ENCODE data around the gene NCF2. TPM values are rescaled to one million over a fixed set of nuclear protein-coding genes. Genes with fewer than 3 reads are reported as not detected.

The NCF2 gene
- total and polyA plus RNA-seq, 12 donors: 2.3 to 22.7 (median 13.9) TPM

DNA sequence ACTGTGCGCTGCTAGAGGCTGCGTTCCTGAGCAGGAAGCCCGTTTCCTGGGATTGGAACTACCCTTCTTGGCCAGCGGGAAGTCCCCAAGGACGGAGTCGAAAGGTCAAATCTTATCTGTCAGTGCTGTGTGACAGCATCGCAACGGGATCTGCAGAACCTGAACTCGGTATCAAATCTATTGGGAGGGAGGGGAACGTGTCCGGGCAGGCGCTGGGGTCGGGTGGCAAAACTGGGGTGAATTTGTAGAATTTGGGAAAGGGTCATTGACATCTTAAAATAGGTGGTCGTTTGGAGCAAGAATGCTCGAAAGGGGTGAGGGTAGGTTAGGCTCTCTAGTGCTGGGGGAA, 46.0 kb upstream of the NCF2 start:
- H3K27ac ChIP-seq: peak overlapping the region in 3 of 5 donors; percentile 88 to 97 (median 93)
- H3K27me3 ChIP-seq: no peaks in the 10 kb centered on the region
- TF ChIP-seq, protein P1, sequence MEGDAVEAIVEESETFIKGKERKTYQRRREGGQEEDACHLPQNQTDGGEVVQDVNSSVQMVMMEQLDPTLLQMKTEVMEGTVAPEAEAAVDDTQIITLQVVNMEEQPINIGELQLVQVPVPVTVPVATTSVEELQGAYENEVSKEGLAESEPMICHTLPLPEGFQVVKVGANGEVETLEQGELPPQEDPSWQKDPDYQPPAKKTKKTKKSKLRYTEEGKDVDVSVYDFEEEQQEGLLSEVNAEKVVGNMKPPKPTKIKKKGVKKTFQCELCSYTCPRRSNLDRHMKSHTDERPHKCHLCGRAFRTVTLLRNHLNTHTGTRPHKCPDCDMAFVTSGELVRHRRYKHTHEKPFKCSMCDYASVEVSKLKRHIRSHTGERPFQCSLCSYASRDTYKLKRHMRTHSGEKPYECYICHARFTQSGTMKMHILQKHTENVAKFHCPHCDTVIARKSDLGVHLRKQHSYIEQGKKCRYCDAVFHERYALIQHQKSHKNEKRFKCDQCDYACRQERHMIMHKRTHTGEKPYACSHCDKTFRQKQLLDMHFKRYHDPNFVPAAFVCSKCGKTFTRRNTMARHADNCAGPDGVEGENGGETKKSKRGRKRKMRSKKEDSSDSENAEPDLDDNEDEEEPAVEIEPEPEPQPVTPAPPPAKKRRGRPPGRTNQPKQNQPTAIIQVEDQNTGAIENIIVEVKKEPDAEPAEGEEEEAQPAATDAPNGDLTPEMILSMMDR (IDR thresholded peaks at IDR 0.05): no peak
- TF ChIP-seq POLR2A (IDR thresholded peaks at IDR 0.05): no peak
- H3K4me1 ChIP-seq (replicated peaks in 1 of 2): peaks cover 16 to 31% of the 10 kb centered on the region in 2 donors
- DNase-seq: no peak
- 1 to 3% (median 3%) methylated on average over 12 to 15 of the region's 15 CpGs for WGBS, 4 donors
- intact Hi-C loops (cut with DNase I): no loop called here
- no peaks in the 10 kb centered on the region for H3K36me3 ChIP-seq (replicated peaks in 1 of 2)
- peaks cover 0 to 4% (median 0%) of the 10 kb centered on the region in 3 donors for H3K9me3 ChIP-seq (replicated peaks in 1 of 3)
- H3K4me3 ChIP-seq: peak overlapping the region in 3 of 4 donors; percentile 65 to 91 (median 85)

GRCh38 chr1:183635606-183636333, 45.5 kb upstream of the NCF2 start, which contains the start of gene ARPC5:
ARPC5 (minus strand) TSS chr1:183635783; CDS start chr1:183635659, 124 bp downstream.
- Histone ChIP-seq H3K4me3 (peak within 1 kb of the TSS; percentile 65 to 91 (median 82)), H3K27me3 (no peaks in the 10 kb centered on the region), H3K36me3 (replicated peaks in 1 of 2) (peaks cover 0 to 1% of the 10 kb centered on the region in 2 donors), H3K27ac (peak within 1 kb of the TSS; percentile 87 to 97 (median 91)), H3K9me3 (replicated peaks in 1 of 3) (peaks cover 0 to 4% (median 0%) of the 10 kb centered on the region in 3 donors), H3K4me1 (replicated peaks in 1 of 2) (peaks cover 20 to 37% of the 10 kb centered on the region in 2 donors)
- intact Hi-C loops (cut with DNase I): no loop called here
- TF ChIP-seq POLR2A (IDR thresholded peaks at IDR 0.05): peak; percentile 87 to 92
- TF ChIP-seq, protein P1 (IDR thresholded peaks at IDR 0.05): no peak
- DNase-seq: peak; percentile 95 to 98 (median 97)
- WGBS, 4 donors: 0 to 1% (median 0%) methylated on average over 23 to 65 of the region's 65 CpGs

- WGBS, 4 donors: 0% methylated on average over 11 to 42 of the region's 42 CpGs
- peak overlapping the region; percentile 65 to 91 (median 82) for H3K4me3 ChIP-seq
- peaks cover 0 to 7% of the 10 kb centered on the region in 2 donors for H3K36me3 ChIP-seq (replicated peaks in 1 of 2)
- peaks cover 0 to 4% (median 0%) of the 10 kb centered on the region in 3 donors for H3K9me3 ChIP-seq (replicated peaks in 1 of 3)
- H3K27ac ChIP-seq: peak overlapping the region; percentile 87 to 97 (median 91)
- H3K4me1 ChIP-seq (replicated peaks in 1 of 2): peaks cover 24 to 43% of the 10 kb centered on the region in 2 donors
- peak; percentile 23 to 72 (median 49) for DNase-seq
- no peaks in the 10 kb centered on the region for H3K27me3 ChIP-seq
- intact Hi-C loops (cut with DNase I): no loop called here
- TF ChIP-seq, protein P1 (IDR thresholded peaks at IDR 0.05): no peak
- no peak for TF ChIP-seq POLR2A (IDR thresholded peaks at IDR 0.05)
Measured at GRCh38 chr1:183635099-183635605, 44.9 kb upstream of the NCF2 start.

DNA sequence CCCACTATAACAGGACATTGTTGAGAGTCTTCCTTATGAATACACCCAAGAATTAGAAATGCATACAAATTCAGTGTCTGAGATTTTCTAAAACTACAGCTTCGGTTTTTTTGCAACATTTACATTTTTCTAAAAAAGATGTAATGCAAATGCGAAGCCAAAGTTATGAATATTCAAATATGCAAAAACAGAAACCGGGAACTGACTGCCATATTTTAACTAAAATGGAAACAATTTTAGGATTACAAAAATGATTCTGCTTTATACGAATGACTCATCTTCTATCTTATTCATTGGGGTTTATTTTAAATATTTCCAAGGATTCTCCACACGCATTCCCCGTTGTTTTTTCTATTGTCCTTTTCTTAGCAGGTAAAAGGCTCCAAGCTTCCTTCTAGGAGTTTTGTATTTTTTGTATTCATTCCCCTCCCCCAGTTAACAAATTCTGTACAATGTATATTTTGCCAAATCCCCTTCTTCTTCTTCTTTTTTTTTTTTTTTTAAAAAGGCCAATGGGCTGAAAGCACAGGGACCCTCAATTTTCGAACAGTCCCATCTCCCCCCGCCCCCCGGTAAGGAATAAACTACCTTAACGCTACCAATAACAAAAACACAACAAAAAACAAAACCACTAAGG, 44.3 kb upstream of the NCF2 start:
- no peak for TF ChIP-seq POLR2A (IDR thresholded peaks at IDR 0.05)
- peak overlapping the region; percentile 65 to 91 (median 82) for H3K4me3 ChIP-seq
- 1 to 2% (median 2%) methylated on average over 10 of the region's 10 CpGs for WGBS, 4 donors
- intact Hi-C loops (cut with DNase I): no loop called here
- H3K27me3 ChIP-seq: no peaks in the 10 kb centered on the region
- peaks cover 0 to 13% of the 10 kb centered on the region in 2 donors for H3K36me3 ChIP-seq (replicated peaks in 1 of 2)
- peak overlapping the region; percentile 87 to 97 (median 91) for H3K27ac ChIP-seq
- peaks cover 0 to 4% (median 0%) of the 10 kb centered on the region in 3 donors for H3K9me3 ChIP-seq (replicated peaks in 1 of 3)
- no peak for DNase-seq
- H3K4me1 ChIP-seq (replicated peaks in 1 of 2): peaks cover 24 to 44% of the 10 kb centered on the region in 2 donors
